HepG2 (cell line): Measurements from ENCODE around the gene NTM. TPM values are rescaled to one million over a fixed set of nuclear protein-coding genes. Genes with fewer than 3 reads are reported as not detected.

Experiments used
- ATAC-seq: fragments of 200-7000 bp; cut with Tn5 transposase; 3 replicates; pipeline ENCODE4 v1.9.1; 2020; ENCODE audit warnings: mild to moderate bottlenecking, moderate library complexity
- BruUV-seq: library from RNA; stranded (reverse); fragments of 400-500 nt; replicated peaks from 2 replicates; lab custom pipeline; 2021; lab: Mats Ljungman, UMichigan
- CTCF ChIA-PET: fragments of 300-600 bp; formaldehyde crosslinking; extraction: SDS; loops from one replicate; lab custom pipeline; 2021; ENCODE audit warnings: low total read pairs, inconsistent platforms, low intra/inter-chr PET ratio; lab: Yijun Ruan, JAX
- POLR2A ChIA-PET: fragments of 350-600 bp; sonication (Branson Sonifier 250); formaldehyde crosslinking; loops from one replicate; lab custom pipeline; 2020; ENCODE audit warnings: antibody characterized with exemption, inconsistent platforms; lab: Yijun Ruan, JAX
- DNase-seq: peaks from one replicate; pipeline ENCODE4 v3.0.0-alpha.2; 2015; ENCODE audit warnings: low spot score
- FAIRE-seq: peaks from 3 replicates; lab custom pipeline; 2011; peaks lifted over from hg19 to GRCh38; lab: Jason Lieb, UNC
- H2AFZ ChIP-seq: one replicate; pipeline ENCODE4 v1.6.1; 2011; ENCODE audit warnings: low read length, inconsistent platforms
- H3K27ac ChIP-seq: fragments of 300-600 bp; 3 replicates; pipeline ENCODE4 v1.8.0; 2011; ENCODE audit warnings: mixed run types, mild to moderate bottlenecking, mixed read lengths, low read length, inconsistent platforms; ENCODE audit not compliant: insufficient read depth; ENCODE audit errors: extremely low read length
- H3K27me3 ChIP-seq, 2 experiments: fragments of 200-600 bp in 1 of 2; 2 replicates in 1 of 2; 3 replicates in 1 of 2; pipeline versions ENCODE4 v1.6.0 to v1.8.0; 2011; ENCODE audit warnings: low read length in 2 of 2, mild to moderate bottlenecking in 2 of 2, moderate library complexity in 2 of 2, inconsistent platforms in 1 of 2; ENCODE audit not compliant: insufficient read depth in 2 of 2, control insufficient read depth in 1 of 2
- H3K36me3 ChIP-seq, 2 experiments: fragments of 200-600 bp in 1 of 2; replicated peaks in 1 of 2; 2 replicates in 1 of 2; 3 replicates in 1 of 2; pipeline versions ENCODE4 v1.5.1 to v1.8.0; 2011; ENCODE audit warnings: low read length in 2 of 2, inconsistent platforms in 1 of 2; ENCODE audit not compliant: insufficient read depth in 2 of 2, control insufficient read depth in 1 of 2
- H3K4me1 ChIP-seq: 2 replicates; pipeline ENCODE4 v1.5.1; 2012; ENCODE audit warnings: low read length, inconsistent platforms; ENCODE audit not compliant: insufficient read depth
- H3K4me2 ChIP-seq: 2 replicates; pipeline ENCODE4 v1.6.0; 2011; ENCODE audit warnings: low read depth, low read length, inconsistent platforms
- H3K4me3 ChIP-seq, 3 experiments: fragments of 200-600 bp in 1 of 3; sonication (generic), shearing (Covaris generic) in 1 of 3; replicated peaks in 1 of 3; 2 replicates each; pipeline ENCODE4 v1.5.1; 2011 to 2016; ENCODE audit warnings: low read length in 3 of 3, inconsistent platforms in 2 of 3, low read depth in 2 of 3, mild to moderate bottlenecking in 2 of 3, control low read depth in 1 of 3, mixed read lengths in 1 of 3; ENCODE audit not compliant: insufficient read depth in 1 of 3
- H3K79me2 ChIP-seq: one replicate; pipeline ENCODE4 v1.6.1; 2011; ENCODE audit warnings: low read length, inconsistent platforms; ENCODE audit not compliant: insufficient read depth
- H3K9ac ChIP-seq: 2 replicates; pipeline ENCODE4 v1.6.0; 2011; ENCODE audit warnings: mild to moderate bottlenecking, low read depth, low read length, inconsistent platforms; ENCODE audit not compliant: insufficient read depth
- H3K9me3 ChIP-seq: 2 replicates; pipeline ENCODE4 v1.5.1; 2012; ENCODE audit warnings: mild to moderate bottlenecking, low read length
- H4K20me1 ChIP-seq: 2 replicates; pipeline ENCODE4 v1.6.0; 2011; ENCODE audit warnings: inconsistent platforms, mild to moderate bottlenecking, low read length, moderate library complexity; ENCODE audit not compliant: insufficient read depth
- DMTF1 ChIP-seq: sonication (generic); formaldehyde crosslinking; IDR thresholded peaks from 2 replicates; pipeline ENCODE4 v1.4.0; 2020; ENCODE audit warnings: mild to moderate bottlenecking, missing genetic modification reagents
- ETV6 ChIP-seq: sonication (generic); formaldehyde crosslinking; conservative IDR thresholded peaks from 2 replicates; pipeline ENCODE4 v1.4.0; 2020; ENCODE audit warnings: missing genetic modification reagents
- GATAD2A ChIP-seq: IDR thresholded peaks from 2 replicates; pipeline ENCODE4 v1.6.1; 2016
- GMEB2 ChIP-seq: IDR thresholded peaks from 2 replicates; pipeline ENCODE4 v1.6.1; 2016; ENCODE audit warnings: missing biosample characterization, missing genetic modification reagents, low read depth
- GZF1 ChIP-seq: sonication (generic); formaldehyde crosslinking; IDR thresholded peaks from 2 replicates; pipeline ENCODE4 v1.5.1; 2020; ENCODE audit warnings: mild to moderate bottlenecking, missing genetic modification reagents
- HNRNPK ChIP-seq: fragments of 200-400 bp; formaldehyde crosslinking; IDR thresholded peaks from 2 replicates; pipeline ENCODE4 v1.6.1; 2018; ENCODE audit warnings: low read length, low read depth, moderate library complexity, mild to moderate bottlenecking; ENCODE audit not compliant: poor library complexity, severe bottlenecking
- HOXA7 ChIP-seq: sonication (generic); formaldehyde crosslinking; IDR thresholded peaks from 2 replicates; pipeline ENCODE4 v1.8.1; 2022; ENCODE audit warnings: mild to moderate bottlenecking, missing genetic modification reagents, moderate library complexity
- JUND ChIP-seq: sonication (generic); formaldehyde crosslinking; IDR thresholded peaks from 2 replicates; pipeline ENCODE4 v1.8.0; 2022; ENCODE audit warnings: mild to moderate bottlenecking, missing genetic modification reagents
- PAX8 ChIP-seq: sonication (generic); formaldehyde crosslinking; IDR thresholded peaks from 2 replicates; pipeline ENCODE4 v1.8.0; 2022; ENCODE audit warnings: mild to moderate bottlenecking, missing genetic modification reagents, borderline replicate concordance
- SUZ12 ChIP-seq: fragments of 150-350 bp; IDR thresholded peaks from 2 replicates; pipeline ENCODE4 v1.6.1; 2014; ENCODE audit warnings: low read depth, low read length
- ZKSCAN1 ChIP-seq: fragments of 150-350 bp; IDR thresholded peaks from 2 replicates; pipeline ENCODE4 v1.6.1; 2014; ENCODE audit warnings: low read length
- ZMYM4 ChIP-seq: sonication (generic); formaldehyde crosslinking; IDR thresholded peaks from 2 replicates; pipeline ENCODE4 v1.8.1; 2023; ENCODE audit warnings: mild to moderate bottlenecking, missing genetic modification reagents
- ZNF329 ChIP-seq: sonication (generic); formaldehyde crosslinking; IDR thresholded peaks from 2 replicates; pipeline ENCODE4 v1.9.0; 2021; ENCODE audit warnings: low read depth, mild to moderate bottlenecking, missing genetic modification reagents
- ZNF350 ChIP-seq: sonication (generic); formaldehyde crosslinking; IDR thresholded peaks from 2 replicates; pipeline ENCODE4 v1.4.0; 2020; ENCODE audit warnings: mild to moderate bottlenecking, low read depth, missing genetic modification reagents, borderline replicate concordance
- ZNF354B ChIP-seq: sonication (generic); formaldehyde crosslinking; IDR thresholded peaks from 2 replicates; pipeline ENCODE4 v1.8.0; 2022; ENCODE audit warnings: mild to moderate bottlenecking, missing genetic modification reagents
- ZNF782 ChIP-seq: sonication (generic); formaldehyde crosslinking; IDR thresholded peaks from 2 replicates; pipeline ENCODE4 v1.4.0; 2020; ENCODE audit warnings: missing genetic modification reagents, mild to moderate bottlenecking, borderline replicate concordance
- ZNF879 ChIP-seq: sonication (generic); formaldehyde crosslinking; IDR thresholded peaks from 2 replicates; pipeline ENCODE4 v1.8.1; 2023; ENCODE audit warnings: missing genetic modification reagents
- WGBS: methylation state at CpG from one replicate; pipeline ENCODE4 v1.1.6; 2017; ENCODE audit warnings: low lambda C conversion rate; 5-methylcytosine and 5-hydroxymethylcytosine counted together
- in situ Hi-C: cut with HindIII; loops from 2 replicates; pipeline ENCODE4 v1.10.0; 2017; ENCODE audit warnings: low pct_unique_long_range_greater_than_20kb; ENCODE audit not compliant: extremely low pct_ligation_motif_present
- intact Hi-C: fragments of 100-400 bp; cut with micrococcal nuclease; formaldehyde crosslinking; loops from one replicate; pipeline ENCODE4 v1.10.0; 2022; ENCODE audit not compliant: unreplicated experiment
- polyA plus RNA-seq, 8 experiments: library from polyadenylated mRNA; depleted of rRNA in 3 of 8; stranded (reverse) in 7 of 8; unstranded in 1 of 8; fragments of >200 nt; fragmentation: Illumina TruSeq in 4 of 8; extraction: Trizol in 4 of 8; gene quantifications; 2 replicates each; pipeline versions ENCODE4 v1.2.1 to v1.2.3, GENCODE V29; 2011 to 2016; ENCODE audit warnings: low read depth in 4 of 8, missing spikeins in 1 of 8, mixed read lengths in 1 of 8; ENCODE audit not compliant: insufficient read depth in 1 of 8
- total RNA-seq, 5 experiments: library from RNA; depleted of rRNA; stranded (reverse); fragments of >200 nt; fragmentation: Illumina TruSeq; extraction: Trizol; gene quantifications; 2 replicates each; pipeline ENCODE4 v1.2.3, GENCODE V29; 2016; ENCODE audit warnings: low read depth in 1 of 5

The NTM gene
- total and polyA plus RNA-seq, 2 of the 13 experiments (the other 11 are each of a cell fraction or from before 2014, with no cell fraction given), result not detected

DNA sequence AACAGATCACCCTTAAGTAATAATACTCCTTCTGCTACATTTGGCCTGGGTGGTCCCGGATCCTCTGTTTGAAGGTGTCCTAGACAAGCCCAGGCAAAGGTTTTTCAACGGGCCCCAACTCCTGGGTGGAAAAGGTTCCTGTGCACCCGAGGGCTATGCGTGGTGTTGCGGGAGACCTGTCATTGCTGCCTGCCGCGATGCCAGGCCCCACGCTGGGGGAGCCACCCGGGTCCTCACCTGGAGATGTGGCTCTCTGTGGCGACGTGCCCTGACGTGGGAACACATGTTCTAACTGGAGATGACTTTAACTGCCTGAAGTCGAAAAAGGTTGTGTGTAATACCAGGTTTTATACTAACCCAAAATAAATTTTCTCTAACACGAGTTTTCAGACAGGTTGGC lies 467.1 kb downstream of the NTM start:
- no peak for FAIRE-seq

More for the DNA sequence above, 467.1 kb downstream of the NTM start:
- CTCF ChIA-PET, result no interaction called here
- POLR2A ChIA-PET, result no interaction called here
- 5% methylated on average over 6 of the region's 14 CpGs for WGBS
- Histone ChIP-seq H3K27ac (no peak overlapping the region), H3K36me3 (no peaks in the 10 kb centered on the region), H3K4me1 (no peaks in the 10 kb centered on the region)
- in situ Hi-C loops (no loop called here), intact Hi-C loops (no loop called here)
- no peak for DNase-seq
- no peak for TF ChIP-seq GMEB2 (CRISPR knock-in tag)
- no peak for TF ChIP-seq JUND (CRISPR knock-in tag)
- no peak for TF ChIP-seq ZNF879 (CRISPR knock-in tag)
- no peak for TF ChIP-seq ETV6 (CRISPR knock-in tag)
- no peak for TF ChIP-seq ZKSCAN1
- no peak for TF ChIP-seq ZNF782 (CRISPR knock-in tag)
- TF ChIP-seq DMTF1 (CRISPR knock-in tag), result no peak
- TF ChIP-seq ZNF329, result no peak
- no peak for TF ChIP-seq HNRNPK
- TF ChIP-seq GATAD2A, result no peak
- TF ChIP-seq ZNF350 (CRISPR knock-in tag), result no peak
- no peak for TF ChIP-seq SUZ12
- TF ChIP-seq GZF1, result no peak
- no peak for TF ChIP-seq HOXA7 (CRISPR knock-in tag)
- TF ChIP-seq ZNF354B (CRISPR knock-in tag), result no peak
- TF ChIP-seq PAX8, result no peak
- no peak for TF ChIP-seq ZMYM4
- TF ChIP-seq, all 625 proteins: peak for 0
- no peak overlapping the region for H3K4me2 ChIP-seq
- no peak overlapping the region for H2AFZ ChIP-seq
- ATAC-seq, result no peak
- no peaks in the 10 kb centered on the region for H3K79me2 ChIP-seq
- no peaks in the 10 kb centered on the region for H3K27me3 ChIP-seq
- no peak overlapping the region for H3K9ac ChIP-seq
- no TSS peak for BruUV-seq
- no peaks in the 10 kb centered on the region for H4K20me1 ChIP-seq
- no peaks in the 10 kb centered on the region for H3K9me3 ChIP-seq
- no peak overlapping the region for H3K4me3 ChIP-seq
